ENCODE results near the gene PPM1H.

Gene PPM1H

DNA sequence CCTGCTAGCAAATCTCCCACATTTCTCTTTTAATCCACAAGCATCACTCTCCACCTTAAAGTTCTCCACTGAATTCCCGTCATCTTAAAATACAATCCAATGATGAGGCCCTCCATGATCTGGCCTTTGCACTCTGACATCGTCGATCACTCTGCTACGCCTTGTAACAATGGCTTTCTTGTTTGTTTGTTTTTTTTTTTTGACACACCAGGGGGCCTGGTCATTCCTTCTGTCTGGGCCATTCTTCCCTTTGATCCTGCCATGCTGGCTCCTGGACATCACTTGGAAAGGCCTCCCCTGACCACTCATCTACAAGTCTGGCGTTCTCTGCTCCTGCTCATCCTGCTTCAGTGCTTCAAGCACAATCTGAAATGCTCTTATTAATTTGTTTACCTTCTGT, 233.5 kb downstream of the PPM1H start:
- no peak for DNase-seq

DNA sequence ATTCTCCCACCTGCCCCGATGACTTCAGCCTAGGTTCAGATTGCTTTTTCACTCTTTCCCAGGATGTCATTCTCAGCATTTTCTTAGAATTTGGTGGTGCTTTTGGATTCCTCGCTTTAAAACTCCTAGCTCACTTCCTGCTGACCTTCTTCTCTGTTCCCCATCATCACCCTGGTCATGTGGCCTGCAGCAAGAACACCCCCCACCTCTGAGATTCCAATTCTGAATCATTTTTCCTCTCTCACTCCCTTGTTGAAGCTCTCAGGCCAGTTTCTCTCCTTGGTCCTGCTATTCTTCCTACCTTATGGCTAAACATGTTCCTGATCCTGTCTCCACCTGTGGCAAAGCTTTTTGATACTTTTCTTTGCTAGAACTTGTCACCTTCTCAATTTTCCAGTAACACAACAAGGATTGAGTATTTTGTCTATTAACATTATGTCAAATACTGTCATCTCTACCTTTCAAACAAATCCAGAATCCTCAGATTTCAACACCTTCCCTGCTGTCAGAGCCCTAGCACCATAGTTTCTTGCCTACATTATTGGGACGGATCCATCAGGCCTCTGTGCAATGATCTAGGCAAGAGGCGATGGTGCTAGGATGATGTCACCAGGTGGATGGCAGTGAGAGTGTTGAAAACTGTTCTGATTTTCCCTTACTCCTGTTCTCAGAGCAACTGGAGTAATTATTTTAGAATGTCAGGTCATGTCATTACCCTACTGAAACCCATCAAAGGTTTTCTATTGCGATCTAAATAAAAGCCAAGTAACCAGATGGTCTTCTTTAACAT, 234.7 kb downstream of the PPM1H start:
- DNase-seq: no peak

DNA sequence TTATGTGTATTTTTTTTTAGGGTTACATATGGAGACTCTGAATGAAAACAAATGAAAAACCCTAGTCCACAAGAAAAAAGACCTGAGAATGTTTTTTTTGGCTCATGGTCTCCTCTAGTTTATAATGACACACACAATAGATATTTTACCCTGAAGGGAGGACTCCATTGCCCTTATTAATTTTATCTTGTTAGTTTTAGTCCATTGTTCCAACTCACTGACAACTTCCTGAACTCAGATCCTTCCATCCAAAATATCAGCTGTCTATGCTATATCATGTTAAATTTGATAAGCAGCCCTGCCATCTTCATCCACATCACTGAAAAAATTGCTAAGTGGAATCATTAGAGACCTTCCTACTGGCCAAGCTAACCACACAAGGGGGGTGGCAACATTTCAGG, 236.2 kb downstream of the PPM1H start:
- no peak for DNase-seq

DNA sequence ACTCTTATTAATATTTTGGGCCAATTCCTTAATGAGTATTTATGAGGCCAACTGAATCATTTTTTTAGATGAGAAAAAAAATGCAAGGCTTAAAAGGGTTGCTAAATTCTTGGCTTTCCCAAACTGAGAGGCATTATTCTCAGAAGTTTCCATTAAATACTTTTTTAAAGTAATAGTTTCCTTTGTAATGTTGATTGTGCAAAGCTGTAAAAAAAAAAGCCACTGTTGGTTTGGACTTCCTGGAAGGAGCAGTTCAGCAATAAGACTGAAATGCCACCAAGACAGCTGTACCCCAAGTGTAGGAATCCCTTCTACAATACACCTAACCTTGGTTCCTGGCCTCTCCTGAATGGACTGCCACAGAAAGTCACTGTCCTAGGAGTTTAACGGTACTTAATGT, 237.1 kb downstream of the PPM1H start:
- no peak for DNase-seq

DNA sequence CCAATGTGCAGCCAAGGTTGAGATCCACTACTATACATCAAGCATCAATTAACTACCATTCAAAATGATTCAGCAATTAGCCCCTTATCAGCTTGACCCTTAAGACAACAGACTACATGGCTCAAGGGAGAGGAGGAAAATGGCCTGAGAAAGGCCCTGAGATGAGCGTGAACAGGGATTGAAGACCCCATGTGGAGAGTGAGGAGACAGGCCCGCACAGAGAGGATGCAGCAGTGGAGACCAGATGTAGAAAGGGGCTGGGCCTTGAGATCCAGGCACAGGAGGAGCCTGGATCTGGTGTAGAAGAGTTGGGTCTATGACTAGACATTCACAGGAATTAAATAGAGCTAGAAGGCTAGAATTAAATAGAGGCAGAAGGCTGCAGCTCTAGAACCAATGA, 239.3 kb downstream of the PPM1H start:
- no peak for DNase-seq

DNA sequence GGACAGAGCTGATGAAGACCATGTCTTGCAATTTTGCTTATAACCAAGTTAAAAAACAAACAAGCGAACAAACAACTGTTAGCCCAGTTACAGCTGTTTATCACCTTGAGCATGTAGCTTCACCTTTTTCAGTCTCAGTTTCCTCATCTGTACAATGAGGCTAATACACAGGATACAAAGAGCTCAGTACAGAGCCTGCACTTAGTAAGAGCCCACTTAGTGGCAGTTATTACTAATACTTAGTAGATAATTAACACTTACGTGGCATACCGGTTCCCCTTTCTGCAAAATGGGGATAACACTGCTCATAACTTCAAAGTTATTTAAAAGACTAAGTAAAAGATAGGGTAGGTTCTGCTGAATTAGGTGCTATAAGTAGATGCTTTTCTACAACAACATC, 240.3 kb downstream of the PPM1H start:
- no peak for DNase-seq

DNA sequence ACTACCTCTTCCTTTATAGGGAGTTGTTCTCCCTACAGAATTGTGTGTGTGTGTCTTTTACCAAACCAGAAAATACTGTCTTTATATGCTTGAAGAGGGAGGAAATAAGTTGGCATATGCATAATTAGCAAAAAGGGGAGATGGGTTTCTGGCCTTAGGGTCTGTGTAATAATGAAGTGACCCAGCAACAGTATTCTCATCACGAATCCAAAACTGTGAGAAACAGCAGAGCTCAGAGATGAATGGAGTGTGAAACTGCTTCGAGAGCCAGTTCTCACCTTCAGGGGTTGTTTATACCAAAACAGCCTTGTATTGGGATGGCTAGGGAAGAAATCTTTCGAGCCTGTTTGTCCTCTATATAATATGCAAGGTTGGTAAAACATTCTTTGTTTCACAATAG, 240.8 kb downstream of the PPM1H start:
- no peak for DNase-seq

DNA sequence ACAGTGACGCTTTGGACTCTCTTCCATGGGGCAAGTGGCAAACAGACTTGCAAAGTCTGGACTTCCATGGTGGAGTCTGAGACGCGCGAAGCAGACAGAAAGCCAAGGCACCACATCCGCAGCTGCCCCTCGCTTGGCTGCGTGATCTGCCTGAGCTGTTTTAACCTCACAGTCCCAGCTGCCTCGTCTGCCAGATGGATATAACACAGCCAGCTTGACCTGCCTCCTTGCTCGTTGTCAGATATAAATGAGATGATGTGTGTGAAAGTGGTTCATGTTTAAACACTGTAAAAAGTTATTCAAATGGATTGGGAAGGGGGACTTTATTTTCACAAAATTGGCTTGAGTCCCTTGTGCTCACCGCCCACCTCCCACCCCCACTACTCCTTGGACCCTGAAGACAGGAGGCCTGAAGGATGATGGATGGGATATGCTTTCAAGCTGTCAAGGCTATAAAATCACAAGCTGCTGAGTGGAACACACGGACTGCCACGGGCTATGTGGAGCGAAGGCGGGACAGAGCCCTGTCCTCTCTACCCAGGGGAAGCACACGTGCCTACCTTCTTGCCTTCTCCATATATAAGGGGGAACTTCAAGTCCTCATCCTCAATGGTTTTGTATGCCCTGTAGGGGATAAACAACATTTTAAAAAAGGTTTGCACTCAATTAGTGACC, 241.4 kb downstream of the PPM1H start:
- DNase-seq: no peak

DNA sequence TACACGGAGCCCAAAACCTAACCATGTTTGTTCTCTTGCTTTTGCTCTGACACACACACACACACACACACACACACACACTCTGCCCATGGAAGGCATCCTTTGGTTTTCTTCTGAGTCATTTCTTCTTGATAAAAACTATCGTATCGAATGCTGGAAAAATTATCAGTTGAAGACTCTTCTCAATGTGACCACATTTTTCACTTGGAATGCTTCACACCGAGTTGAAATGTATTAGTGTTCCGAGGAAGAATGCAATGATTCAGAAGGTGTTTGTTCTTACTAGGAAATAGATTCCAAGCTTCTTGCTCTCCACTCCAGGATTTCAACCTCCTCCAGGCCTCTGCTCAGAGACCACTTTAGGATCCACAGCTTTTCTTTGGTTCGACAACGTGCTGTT, 242.1 kb downstream of the PPM1H start:
- DNase-seq: no peak

DNA sequence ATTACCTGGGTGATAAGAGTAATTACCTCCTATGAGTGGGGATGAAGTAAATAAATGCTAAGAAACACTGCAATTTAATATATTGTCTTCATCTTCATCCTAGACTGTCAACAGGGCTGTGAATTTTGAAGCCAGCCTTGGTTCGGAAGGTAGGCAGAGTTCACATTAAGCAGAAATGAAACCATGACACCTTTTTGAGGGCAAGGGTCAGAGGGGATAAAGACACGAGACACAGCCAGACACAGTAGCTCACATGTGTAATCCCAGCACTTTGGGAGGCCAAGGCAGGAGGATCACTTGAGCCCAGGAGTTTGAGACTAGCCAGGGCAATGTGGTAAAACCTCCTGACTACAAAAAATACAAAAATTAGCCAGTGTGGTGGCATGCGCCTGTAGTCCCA, 243.6 kb downstream of the PPM1H start:
- DNase-seq: no peak

DNA sequence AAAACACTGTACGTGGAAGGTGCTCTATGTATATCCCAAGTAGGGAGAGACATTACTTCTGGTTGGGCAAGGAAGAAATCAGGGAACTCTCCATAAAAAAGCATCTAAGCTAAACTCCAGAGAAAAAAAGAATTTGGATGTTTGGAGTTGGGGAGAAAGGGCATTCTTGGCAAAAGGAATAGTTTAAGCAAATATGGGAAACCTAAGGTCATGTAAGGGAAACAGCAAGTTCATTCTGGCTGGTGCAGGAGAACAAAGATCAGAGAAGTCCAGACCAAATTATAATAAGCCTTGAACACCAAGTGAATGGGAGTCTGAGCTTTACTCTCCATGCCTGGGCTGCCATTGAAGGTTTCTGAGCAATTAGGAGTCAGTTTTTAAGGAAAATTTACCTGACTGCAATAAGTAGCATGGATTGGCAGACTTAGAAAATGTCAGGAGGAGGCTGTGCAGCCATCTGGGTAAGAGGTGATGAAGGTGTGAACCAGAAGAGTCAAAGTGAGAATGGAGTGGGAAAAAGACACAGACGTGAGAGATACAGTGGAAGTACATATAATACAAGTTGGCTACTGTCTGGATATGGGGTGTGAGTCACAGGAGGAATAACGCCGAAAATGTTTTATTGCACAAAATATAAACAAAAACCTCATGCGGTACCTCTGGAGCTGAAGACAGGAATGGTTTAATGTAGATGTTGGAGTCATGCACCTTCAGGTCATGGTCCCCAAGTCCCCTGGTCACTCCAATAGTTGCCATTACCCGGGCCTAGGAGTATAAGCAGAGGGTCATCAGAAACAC, 245.7 kb downstream of the PPM1H start:
- no peak for DNase-seq

DNA sequence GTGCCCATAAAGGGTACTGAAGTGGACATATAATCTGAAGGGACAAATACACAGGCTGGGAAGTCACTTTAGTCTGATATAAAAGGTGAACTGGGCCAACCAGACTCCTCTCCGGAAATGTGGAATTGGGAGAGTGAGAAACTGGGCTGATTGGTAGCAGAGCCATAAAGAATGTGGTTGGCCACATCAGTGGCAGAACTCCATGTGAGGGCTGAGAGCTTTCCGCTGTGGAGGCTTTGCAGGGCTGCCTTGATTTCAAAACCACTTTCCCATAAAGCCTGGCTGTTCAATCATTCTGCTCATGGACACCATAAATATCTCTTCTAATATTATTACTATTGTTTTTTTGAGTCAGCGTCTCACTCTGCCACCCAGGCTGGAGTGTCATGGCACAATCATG, 248.0 kb downstream of the PPM1H start:
- DNase-seq: no peak

DNA sequence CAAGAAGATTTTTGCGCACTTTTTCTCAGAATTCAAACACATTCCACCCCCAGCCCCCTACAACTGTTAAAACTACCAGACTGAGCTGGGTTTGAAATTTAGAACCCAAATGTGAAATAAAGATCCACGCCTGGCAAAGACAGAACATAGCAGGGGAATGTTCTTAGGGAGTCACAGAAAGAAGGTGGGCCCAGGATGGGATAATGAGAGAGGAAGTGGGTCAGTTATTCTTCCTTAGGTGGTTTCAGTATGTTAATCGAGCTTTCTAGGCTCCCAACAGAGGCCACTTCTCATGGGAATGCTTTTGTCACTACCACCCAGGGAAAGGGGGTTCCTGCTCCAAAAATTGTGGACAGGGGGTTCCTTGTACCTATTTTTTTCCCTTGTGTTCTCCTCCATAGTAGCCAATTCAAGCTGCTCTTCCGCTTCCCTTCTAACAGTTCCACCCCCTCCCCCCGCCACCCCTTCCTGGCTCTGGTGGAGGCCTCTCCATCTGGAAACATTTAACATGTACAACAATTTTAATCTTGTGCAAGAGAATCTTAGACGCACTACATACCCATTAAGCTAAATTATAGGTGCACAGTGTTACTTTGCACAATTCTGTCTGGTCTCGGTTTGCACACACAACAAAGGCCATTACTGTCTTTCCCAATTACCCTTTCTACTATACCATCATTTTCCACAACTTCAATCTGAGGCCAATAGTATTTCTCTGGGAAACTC, 250.2 kb downstream of the PPM1H start:
- DNase-seq: no peak

DNA sequence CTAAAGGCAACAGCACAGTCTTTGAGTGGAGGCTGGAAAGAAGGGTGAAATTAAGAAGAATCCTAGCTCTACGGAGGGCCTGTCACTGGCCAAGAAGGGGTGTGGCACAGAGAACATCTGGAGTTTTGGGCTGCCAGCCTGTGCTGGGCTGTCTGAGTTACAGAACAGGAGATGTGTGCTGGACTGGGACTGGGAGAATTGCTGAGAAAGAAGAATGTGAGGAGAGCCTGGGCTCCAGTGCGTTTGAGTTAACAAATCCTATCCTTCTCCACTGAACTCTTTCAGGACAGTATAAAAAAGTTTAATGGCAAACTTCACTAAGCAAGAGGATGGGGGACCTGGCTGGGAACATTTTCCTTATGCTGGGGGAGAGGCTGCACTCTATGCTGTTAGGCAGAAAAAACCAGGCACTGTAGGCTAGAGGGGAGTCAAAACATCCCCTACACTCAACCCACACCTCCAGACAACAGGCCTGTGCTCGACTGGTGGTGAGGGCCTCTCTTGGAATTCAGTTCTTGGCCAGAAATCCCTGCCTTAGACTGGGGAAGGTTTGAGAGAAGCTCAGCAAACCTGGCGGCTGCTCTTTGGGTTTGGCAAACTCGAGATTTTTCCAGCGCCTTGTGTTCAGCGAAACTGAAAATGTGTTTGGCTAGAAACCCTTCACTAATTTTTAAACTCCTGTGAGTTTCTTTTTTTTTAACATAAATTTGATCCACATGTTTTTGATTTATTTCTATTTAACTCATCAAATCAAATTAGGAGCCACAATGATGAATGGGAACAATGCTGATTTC, 251.0 kb downstream of the PPM1H start:
- DNase-seq: no peak

DNA sequence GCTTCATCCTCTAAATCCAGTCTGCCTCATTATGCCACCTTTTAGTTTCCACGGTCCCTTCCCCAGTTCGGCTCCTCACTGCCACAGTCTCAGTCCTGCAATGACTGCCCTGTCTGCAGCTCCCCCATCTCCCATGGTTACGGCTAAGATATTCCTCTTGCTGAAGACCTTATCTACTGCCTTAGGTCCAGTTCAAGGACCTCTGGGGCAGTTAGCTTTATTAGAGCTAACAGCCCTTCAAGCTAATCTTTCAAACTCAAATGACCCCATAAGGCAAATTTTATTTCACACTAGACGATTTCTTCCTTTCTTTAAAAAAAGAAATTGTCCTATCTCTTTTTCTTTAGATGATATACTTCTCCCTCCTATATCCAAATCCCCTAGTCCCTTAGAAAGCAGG, 253.6 kb downstream of the PPM1H start:
- no peak for DNase-seq

DNA sequence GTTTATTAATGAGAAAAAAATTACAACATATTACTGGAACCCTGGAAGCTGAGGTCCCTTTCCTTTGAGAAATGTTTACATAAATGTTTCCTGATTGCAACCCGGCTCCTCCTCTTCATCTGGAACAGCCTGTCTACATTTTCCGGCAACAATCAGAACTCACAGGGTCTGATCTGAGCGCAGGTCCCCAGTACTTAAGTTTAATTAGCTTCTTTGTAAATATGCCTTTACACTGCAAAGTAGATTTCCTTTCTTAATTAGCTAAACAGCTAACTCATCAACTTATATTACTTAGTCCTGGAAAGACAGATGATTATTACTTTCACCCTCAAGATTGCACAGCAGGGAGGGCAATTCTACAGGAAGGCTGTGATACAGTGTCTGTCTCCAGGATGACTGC, 255.3 kb downstream of the PPM1H start:
- DNase-seq: no peak

DNA sequence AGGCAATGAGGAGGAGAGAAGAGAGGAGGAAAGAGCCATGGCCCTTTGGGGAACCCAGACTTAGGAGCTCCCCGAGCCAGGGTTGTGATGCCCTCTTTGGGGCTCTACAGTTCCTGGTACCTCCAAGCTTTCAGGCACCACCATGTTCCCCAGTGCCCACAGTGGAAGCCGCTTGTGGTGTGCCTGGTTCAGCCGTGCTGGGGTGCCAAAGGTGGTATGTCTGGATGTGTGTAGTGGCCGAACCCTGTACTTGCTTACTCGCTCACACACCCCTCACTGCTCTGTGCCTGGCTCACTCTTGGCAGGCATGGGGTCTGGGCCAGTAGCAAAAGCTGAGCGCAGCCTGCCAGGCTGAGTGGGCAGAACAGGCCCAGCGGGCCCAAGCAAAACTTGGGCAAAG, 257.6 kb downstream of the PPM1H start:
- DNase-seq: no peak

DNA sequence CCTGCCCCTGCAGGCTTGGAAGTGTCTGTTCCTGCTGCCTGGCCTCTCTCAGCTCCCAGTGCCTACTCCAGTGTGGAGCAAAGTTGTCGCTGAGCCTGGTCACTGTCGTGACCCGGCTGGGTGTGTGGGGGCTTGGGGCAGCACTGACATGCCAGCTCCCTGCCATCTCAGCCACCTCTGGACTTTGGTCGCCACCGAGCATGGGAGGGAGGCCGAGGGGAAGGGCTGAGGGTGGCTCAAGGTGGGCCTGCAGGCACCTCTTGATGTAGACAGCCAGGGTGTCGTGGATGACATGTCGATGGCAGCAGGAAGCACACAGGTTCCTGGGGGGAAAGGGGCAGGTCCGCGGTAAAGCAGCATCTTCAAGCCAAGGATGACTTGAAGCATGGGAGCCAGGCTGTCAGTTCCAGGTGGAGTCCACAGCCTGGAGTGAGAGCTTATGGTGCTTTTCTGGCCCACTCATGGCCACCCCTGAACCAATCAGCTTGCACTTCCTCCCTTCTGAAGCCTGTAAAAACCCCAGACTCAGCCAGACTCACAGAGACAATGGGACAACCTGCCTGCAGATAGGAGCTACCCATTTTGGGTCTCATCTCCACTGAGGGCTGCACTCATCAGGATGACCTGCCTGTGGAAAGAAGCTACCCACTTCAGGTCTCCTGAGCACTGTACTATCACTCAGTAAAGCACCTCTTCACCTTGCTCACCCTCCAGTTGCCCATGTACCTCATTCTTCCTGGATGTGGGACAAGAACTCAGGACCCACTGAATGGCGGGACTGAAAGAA, 258.2 kb downstream of the PPM1H start:
- no peak for DNase-seq

DNA sequence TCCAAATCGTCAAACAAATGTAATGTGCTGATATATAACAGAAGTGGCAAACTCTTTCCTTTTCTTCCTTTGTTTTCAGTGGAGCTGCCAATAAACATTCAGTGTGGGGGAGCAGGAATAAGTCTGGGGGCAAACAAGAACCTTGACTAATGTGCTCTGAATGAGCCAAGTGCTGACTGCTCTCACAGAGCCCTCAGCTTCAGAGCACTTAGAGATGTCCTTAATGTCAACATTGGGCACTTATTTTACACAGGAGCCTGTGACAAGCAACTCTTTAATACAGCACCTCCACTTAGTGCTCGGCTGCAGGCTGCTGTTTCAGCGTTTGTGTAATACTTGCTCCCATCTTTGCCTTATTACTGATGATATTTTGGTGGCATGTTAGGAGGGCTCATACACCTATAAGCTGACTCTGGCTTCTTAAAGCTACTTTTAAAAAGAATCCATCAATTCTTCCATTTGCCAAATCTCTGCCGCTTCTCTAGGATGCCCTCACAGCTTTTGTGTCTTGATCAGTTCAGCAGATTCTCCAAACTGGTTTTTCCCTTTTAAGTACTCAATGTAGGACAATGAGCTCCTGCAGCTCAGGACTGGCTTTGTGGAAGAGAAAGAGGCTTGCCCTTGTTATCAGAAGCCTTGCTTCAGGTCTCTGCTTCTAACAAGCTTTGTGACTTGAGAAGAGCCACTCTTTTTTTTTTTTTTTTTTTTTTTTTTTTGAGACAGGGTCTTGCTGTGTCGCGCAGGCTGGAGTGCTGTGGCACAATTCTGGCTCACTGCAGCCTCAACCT, 261.7 kb downstream of the PPM1H start:
- no peak for DNase-seq

DNA sequence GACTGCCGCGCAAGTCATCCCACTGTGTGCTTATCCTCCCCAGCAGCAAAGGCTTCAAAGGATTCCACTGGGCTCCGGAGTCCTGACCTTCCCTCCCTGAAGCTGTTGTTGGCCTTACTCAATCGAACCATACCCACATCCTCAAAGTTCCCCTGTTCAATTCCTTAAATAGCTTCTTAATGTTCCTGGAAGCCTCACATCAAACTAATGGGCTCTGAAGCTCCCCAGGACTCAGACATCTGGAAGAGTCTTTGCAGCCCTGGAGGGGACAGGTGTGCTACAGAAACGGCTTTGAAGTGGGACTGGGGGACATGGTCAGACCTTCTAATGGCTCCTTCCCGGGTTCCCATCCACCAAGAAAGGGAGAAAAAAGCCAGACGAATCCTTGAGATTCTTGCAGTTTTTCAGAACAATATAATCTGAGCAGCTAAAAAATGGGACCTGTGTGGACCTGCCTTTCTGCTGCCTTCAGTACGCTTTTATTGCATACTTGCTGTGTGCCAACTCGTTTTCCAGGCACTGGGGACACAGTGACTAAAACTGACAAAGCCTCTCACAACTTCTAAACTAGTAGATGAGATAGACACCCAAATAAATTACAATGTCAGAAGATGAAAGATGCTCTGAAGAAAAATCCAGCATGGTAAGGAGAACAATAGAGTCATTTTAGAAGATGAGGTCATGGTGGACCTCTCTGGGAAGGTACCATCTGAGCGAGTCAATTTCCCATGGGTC, 263.8 kb downstream of the PPM1H start:
- DNase-seq: no peak

All from activated T-cell treated with anti-CD3 and anti-CD28 coated beads for 4 hours (primary cell).